Measurements from ENCODE around the gene TSHZ2.

The TSHZ2 gene

GRCh38 chr20:53263554-53264438, 291.6 kb downstream of the TSHZ2 start:
- no peak for DNase-seq

GRCh38 chr20:53264604-53265003, 292.4 kb downstream of the TSHZ2 start:
- no peak for DNase-seq

- no peak for DNase-seq
Observed at GRCh38 chr20:53265304-53265875, 293.2 kb downstream of the TSHZ2 start.

GRCh38 chr20:53269380-53269779, 297.2 kb downstream of the TSHZ2 start:
- no peak for DNase-seq

- DNase-seq, result no peak
Observed at GRCh38 chr20:53270792-53271375, 298.7 kb downstream of the TSHZ2 start.

GRCh38 chr20:53274365-53274764, 302.2 kb downstream of the TSHZ2 start:
- DNase-seq, result no peak

- DNase-seq, result no peak
Observed at GRCh38 chr20:53274807-53275206, 302.6 kb downstream of the TSHZ2 start.

GRCh38 chr20:53276143-53276542, 304.0 kb downstream of the TSHZ2 start:
- DNase-seq, result no peak

GRCh38 chr20:53278555-53278954, 306.4 kb downstream of the TSHZ2 start:
- DNase-seq, result no peak

GRCh38 chr20:53279735-53280134, 307.6 kb downstream of the TSHZ2 start:
- DNase-seq, result no peak

GRCh38 chr20:53281557-53282117, 309.5 kb downstream of the TSHZ2 start:
- DNase-seq, result no peak

- DNase-seq, result no peak
Observed at GRCh38 chr20:53282217-53282955, 310.2 kb downstream of the TSHZ2 start.

- no peak for DNase-seq
Observed at GRCh38 chr20:53283011-53283410, 310.9 kb downstream of the TSHZ2 start.

GRCh38 chr20:53283597-53283996, 311.4 kb downstream of the TSHZ2 start:
- no peak for DNase-seq

- DNase-seq, result no peak
Observed at GRCh38 chr20:53284256-53284655, 312.1 kb downstream of the TSHZ2 start.

- no peak for DNase-seq
Observed at GRCh38 chr20:53284696-53285095, 312.5 kb downstream of the TSHZ2 start.

GRCh38 chr20:53287357-53288042, 315.3 kb downstream of the TSHZ2 start:
- DNase-seq, result no peak

GRCh38 chr20:53291548-53291947, 319.4 kb downstream of the TSHZ2 start:
- no peak for DNase-seq

- DNase-seq, result no peak
Observed at GRCh38 chr20:53292347-53292746, 320.2 kb downstream of the TSHZ2 start.

- no peak for DNase-seq
Observed at GRCh38 chr20:53294804-53295203, 322.6 kb downstream of the TSHZ2 start.

- DNase-seq, result no peak
Observed at GRCh38 chr20:53296025-53296424, 323.9 kb downstream of the TSHZ2 start.

- DNase-seq, result no peak
Observed at GRCh38 chr20:53296451-53297153, 324.4 kb downstream of the TSHZ2 start.
